PC-3 (cell line): ENCODE measurements around the gene IGFBP7. TPM values are rescaled to one million over a fixed set of nuclear protein-coding genes. Genes with fewer than 3 reads are reported as not detected.

Source experiments
- ATAC-seq: fragments of 200-7000 bp; cut with Tn5 transposase; 2 replicates; pipeline ENCODE4 v1.9.1; 2020; ENCODE audit warnings: mild to moderate bottlenecking, moderate library complexity
- BruUV-seq: library from RNA; stranded (reverse); fragments of 400-500 nt; replicated peaks from 2 replicates; lab custom pipeline; 2021; lab: Mats Ljungman, UMichigan
- CTCF ChIA-PET: fragments of 300-600 bp; sonication (Branson Sonifier 250); formaldehyde crosslinking; loops from one replicate; lab custom pipeline; 2022; ENCODE audit warnings: antibody characterized with exemption; lab: Charles Lee
- POLR2A ChIA-PET: fragments of 300-600 bp; sonication (Branson Sonifier 250); formaldehyde crosslinking; loops from one replicate; lab custom pipeline; 2022; ENCODE audit warnings: antibody characterized with exemption; ENCODE audit not compliant: unreplicated experiment; lab: Charles Lee
- DNase-seq: peaks from one replicate; pipeline ENCODE4 v3.0.0-alpha.2; 2015
- H2AFZ ChIP-seq: fragments of 300-600 bp; sonication (generic); 2 replicates; pipeline ENCODE4 v1.6.0; 2016; ENCODE audit warnings: antibody characterized with exemption, low read length
- H3F3A ChIP-seq: fragments of 300-600 bp; sonication (generic); one replicate; pipeline ENCODE4 v1.6.0; 2017; ENCODE audit warnings: antibody characterized with exemption, low read length, control low read depth, mild to moderate bottlenecking; ENCODE audit not compliant: unreplicated experiment
- H3K27ac ChIP-seq: fragments of 300-600 bp; sonication (generic); 2 replicates; pipeline ENCODE4 v1.5.1; 2016; ENCODE audit warnings: mild to moderate bottlenecking, low read length
- H3K27me3 ChIP-seq: fragments of 300-600 bp; sonication (generic); 2 replicates; pipeline ENCODE4 v1.6.1; 2016; ENCODE audit warnings: low read length, mixed read lengths
- H3K36me3 ChIP-seq: fragments of 300-600 bp; sonication (generic); 2 replicates; pipeline ENCODE4 v1.6.1; 2016; ENCODE audit warnings: low read depth, mixed run types, low read length, mixed read lengths
- H3K4me1 ChIP-seq: fragments of 300-600 bp; sonication (generic); 2 replicates; pipeline ENCODE4 v1.5.1; 2016; ENCODE audit warnings: low read length; ENCODE audit not compliant: insufficient read depth
- H3K4me2 ChIP-seq: fragments of 300-600 bp; sonication (generic); 2 replicates; pipeline ENCODE4 v1.6.0; 2016; ENCODE audit warnings: low read length
- H3K4me3 ChIP-seq: fragments of 300-600 bp; sonication (generic); 2 replicates; pipeline ENCODE4 v1.5.1; 2016; ENCODE audit warnings: mild to moderate bottlenecking, low read length, mixed read lengths
- H3K79me2 ChIP-seq: fragments of 300-600 bp; sonication (generic); 2 replicates; pipeline ENCODE4 v1.6.1; 2017; ENCODE audit warnings: low read length, mixed read lengths
- H3K9ac ChIP-seq: fragments of 300-600 bp; sonication (generic); 2 replicates; pipeline ENCODE4 v1.6.0; 2016; ENCODE audit warnings: mild to moderate bottlenecking, low read length
- H3K9me2 ChIP-seq: fragments of 300-600 bp; sonication (generic); replicated peaks from 2 replicates; pipeline ENCODE4 v1.6.1; 2016; ENCODE audit warnings: mixed run types, low read length, mixed read lengths
- H3K9me3 ChIP-seq: fragments of 300-600 bp; sonication (generic); 2 replicates; pipeline ENCODE4 v1.6.1; 2016; ENCODE audit warnings: low read length, mixed read lengths
- H4K20me1 ChIP-seq: fragments of 300-600 bp; sonication (generic); 2 replicates; pipeline ENCODE4 v1.6.1; 2016; ENCODE audit warnings: low read length, mixed read lengths
- CTCF ChIP-seq: fragments of 300-600 bp; sonication (generic); conservative IDR thresholded peaks from 2 replicates; pipeline ENCODE4 v1.5.1; 2017; ENCODE audit warnings: antibody characterized with exemption, low read depth, mild to moderate bottlenecking, low read length
- EZH2 ChIP-seq: fragments of 300-600 bp; sonication (generic); IDR thresholded peaks from one replicate; pipeline ENCODE4 v1.6.1; 2017; ENCODE audit warnings: antibody characterized with exemption, mild to moderate bottlenecking, low read length; ENCODE audit not compliant: unreplicated experiment
- EZH2phosphoT487 ChIP-seq: fragments of 300-600 bp; sonication (generic); IDR thresholded peaks from 2 replicates; pipeline ENCODE4 v1.6.1; 2018; ENCODE audit warnings: mild to moderate bottlenecking, antibody characterized with exemption, low read length, borderline replicate concordance
- intact Hi-C: fragments of 100-400 bp; cut with micrococcal nuclease; formaldehyde crosslinking; loops from 2 replicates; pipeline ENCODE4 v1.9.0; 2023
- total RNA-seq: library from RNA; depleted of rRNA; stranded (reverse); fragments of >200 nt; gene quantifications from 2 replicates; pipeline ENCODE4 v1.2.3, GENCODE V29; 2014

The IGFBP7 gene
- total RNA-seq, 1 experiment from 2014 or later, result not detected

DNA sequence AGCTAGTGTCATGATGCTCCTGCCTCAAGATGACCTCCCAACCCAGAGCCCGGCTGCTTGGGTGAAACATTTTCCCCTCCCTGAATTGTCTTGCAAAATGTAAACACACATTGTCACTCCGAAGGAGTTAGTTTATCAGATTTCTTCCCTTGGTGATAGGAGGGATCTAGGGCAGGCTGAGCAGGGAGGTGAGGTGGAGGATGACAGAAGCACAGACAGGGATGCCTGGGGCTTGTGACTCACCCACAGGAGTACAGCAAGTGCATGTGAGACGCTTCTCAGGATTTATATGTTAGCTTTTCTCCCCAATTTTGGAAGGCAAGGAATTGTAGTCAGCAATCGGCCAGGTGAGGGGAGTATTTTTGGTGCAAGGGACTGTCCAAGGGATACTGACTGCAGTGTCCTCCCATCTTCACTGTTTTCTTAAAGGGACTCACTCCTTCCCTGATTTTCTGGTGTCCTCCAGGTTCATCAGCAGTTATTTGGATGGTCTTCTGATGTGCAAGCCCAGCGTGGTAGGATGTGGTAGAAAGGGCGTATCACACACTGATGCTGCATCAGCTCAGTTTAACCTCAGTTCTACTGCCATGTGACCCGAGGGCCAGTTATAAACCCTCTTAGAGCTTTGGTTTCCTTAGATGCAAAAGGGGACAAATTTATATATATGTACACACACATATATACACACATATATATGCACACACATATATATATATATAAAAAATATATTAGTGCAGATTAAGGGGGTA lies 46.2 kb upstream of the IGFBP7 start:
- H3K27me3 ChIP-seq, result peaks cover 7% of the 10 kb centered on the region; the same call in 1 of the 2 replicates
- no peak overlapping the region for H3K4me3 ChIP-seq
- intact Hi-C loops, result loop anchor here (10.0 kb wide), 1 partner anchor 92 kb away; no protein-coding TSS in a partner anchor
- no peak overlapping the region for H3K27ac ChIP-seq
- H4K20me1 ChIP-seq, result no peaks in the 10 kb centered on the region
- DNase-seq, result peak; percentile 77
- H3K4me2 ChIP-seq, result no peak overlapping the region
- H3F3A ChIP-seq, result no peaks in the 10 kb centered on the region
- no peaks in the 10 kb centered on the region for H3K9me2 ChIP-seq
- no peaks in the 10 kb centered on the region for H3K79me2 ChIP-seq
- H2AFZ ChIP-seq, result no peak overlapping the region
- TF ChIP-seq EZH2phosphoT487, result no peak
- TF ChIP-seq EZH2, result no peak
- TF ChIP-seq CTCF, result no peak
- H3K36me3 ChIP-seq, result no peaks in the 10 kb centered on the region
- BruUV-seq, result no TSS peak
- no peak overlapping the region for H3K9ac ChIP-seq
- H3K4me1 ChIP-seq, result peaks cover 8% of the 10 kb centered on the region
- CTCF ChIA-PET, result no interaction called here
- no peaks in the 10 kb centered on the region for H3K9me3 ChIP-seq
- POLR2A ChIA-PET, result no interaction called here
- ATAC-seq, result peak; percentile 74

GRCh38 chr4:57154926-57155325 lies 44.7 kb upstream of the IGFBP7 start:
- TF ChIP-seq EZH2 (no peak), CTCF (no peak), EZH2phosphoT487 (no peak)
- no peak overlapping the region for H2AFZ ChIP-seq
- H4K20me1 ChIP-seq, result no peaks in the 10 kb centered on the region
- H3K36me3 ChIP-seq, result no peaks in the 10 kb centered on the region
- no peak overlapping the region for H3K4me3 ChIP-seq
- CTCF ChIA-PET, result no interaction called here
- POLR2A ChIA-PET, result no interaction called here
- H3K27me3 ChIP-seq, result peaks cover 7% of the 10 kb centered on the region; the same call in 1 of the 2 replicates
- ATAC-seq (no peak), DNase-seq (no peak)
- intact Hi-C loops, result loop anchor here (10.0 kb wide), 1 partner anchor 90 kb away; no protein-coding TSS in a partner anchor
- H3K27ac ChIP-seq, result no peak overlapping the region
- no peaks in the 10 kb centered on the region for H3K9me3 ChIP-seq
- H3K4me2 ChIP-seq, result no peak overlapping the region
- H3K4me1 ChIP-seq, result peaks cover 8% of the 10 kb centered on the region
- BruUV-seq, result no TSS peak
- no peaks in the 10 kb centered on the region for H3K79me2 ChIP-seq
- H3K9me2 ChIP-seq, result no peaks in the 10 kb centered on the region
- H3F3A ChIP-seq, result no peaks in the 10 kb centered on the region
- no peak overlapping the region for H3K9ac ChIP-seq

DNA sequence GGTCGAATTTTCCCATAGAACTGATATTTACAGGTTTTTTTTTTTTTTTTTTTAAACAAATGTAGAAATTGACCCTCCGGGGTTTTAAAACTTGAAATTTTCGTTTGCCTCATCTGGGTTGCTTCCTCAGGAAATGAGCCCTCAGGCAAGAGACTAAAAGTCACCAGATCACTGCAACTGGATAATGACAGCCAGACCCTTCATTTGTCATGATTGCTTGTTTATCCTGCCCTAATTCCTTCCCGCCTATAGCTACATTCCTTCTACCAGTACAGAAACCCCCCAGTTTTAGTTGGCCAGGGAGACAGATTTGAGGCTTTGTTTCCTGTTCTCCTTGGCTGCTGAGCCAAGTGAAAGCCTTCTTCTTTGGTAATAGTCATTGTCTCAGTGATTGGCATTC lies 44.0 kb upstream of the IGFBP7 start:
- no peaks in the 10 kb centered on the region for H3K9me3 ChIP-seq

More for the DNA sequence above, 44.0 kb upstream of the IGFBP7 start:
- TF ChIP-seq EZH2phosphoT487 (no peak), CTCF (no peak), EZH2 (no peak)
- no peaks in the 10 kb centered on the region for H3K9me2 ChIP-seq
- CTCF ChIA-PET, result no interaction called here
- H3K27ac ChIP-seq, result no peak overlapping the region
- no peaks in the 10 kb centered on the region for H3F3A ChIP-seq
- no peak overlapping the region for H3K4me2 ChIP-seq
- BruUV-seq, result no TSS peak
- intact Hi-C loops, result loop anchor here (10.0 kb wide), 1 partner anchor 89 kb away; no protein-coding TSS in a partner anchor
- H3K79me2 ChIP-seq, result no peaks in the 10 kb centered on the region
- peaks cover 7% of the 10 kb centered on the region; the same call in 1 of the 2 replicates for H3K27me3 ChIP-seq
- H4K20me1 ChIP-seq, result no peaks in the 10 kb centered on the region
- ATAC-seq (no peak), DNase-seq (no peak)
- H3K36me3 ChIP-seq, result no peaks in the 10 kb centered on the region
- POLR2A ChIA-PET, result no interaction called here
- H3K9ac ChIP-seq, result no peak overlapping the region
- H3K4me1 ChIP-seq, result peaks cover 11% of the 10 kb centered on the region
- no peak overlapping the region for H3K4me3 ChIP-seq
- H2AFZ ChIP-seq, result no peak overlapping the region
